LNCAP (cell line): ENCODE data around the gene RNASE1.

Source experiments
- CTCF ChIP-seq: fragments of 450-650 bp; IDR thresholded peaks from 2 replicates; pipeline ENCODE4 v1.5.1; 2017; ENCODE audit warnings: mild to moderate bottlenecking

RNASE1 gene

GRCh38 chr14:20802341-20803084, at the start of gene RNASE1:
TSS of gene RNASE1 (minus strand) at chr14:20802844. CDS start at chr14:20802068, 776 bp downstream.
- no peak for TF ChIP-seq CTCF

DNA sequence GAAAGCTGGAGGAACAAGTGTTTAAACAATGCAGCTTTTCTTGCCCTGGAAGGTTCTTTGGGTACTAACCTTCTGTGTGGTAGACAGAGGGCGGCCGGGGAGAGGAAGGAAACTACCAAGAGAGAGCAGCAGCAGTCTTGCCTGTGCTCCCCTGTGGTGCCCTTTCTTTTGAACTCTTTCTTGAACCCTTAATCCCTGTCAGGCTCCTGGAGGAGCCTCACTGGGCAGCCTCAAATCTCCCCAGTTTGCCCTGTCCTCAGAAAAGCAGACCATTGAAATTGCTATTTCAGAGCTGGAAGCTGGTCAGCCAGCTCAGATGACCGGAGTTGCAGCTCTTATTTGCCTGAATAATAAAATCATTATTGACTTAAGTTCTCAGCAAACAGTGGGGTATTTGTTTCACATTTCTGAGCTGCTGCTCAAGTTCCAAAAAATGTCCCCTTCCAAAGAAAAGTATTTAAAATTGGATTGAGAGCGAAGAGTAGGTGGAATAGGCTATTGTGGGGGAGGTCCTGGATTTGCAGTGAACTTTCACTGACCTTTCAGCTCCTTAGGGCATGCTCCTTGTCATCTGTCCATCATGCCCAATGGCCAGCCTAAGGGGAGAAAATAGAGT, 46.4 kb upstream of the RNASE1 start:
- no peak for TF ChIP-seq CTCF

DNA sequence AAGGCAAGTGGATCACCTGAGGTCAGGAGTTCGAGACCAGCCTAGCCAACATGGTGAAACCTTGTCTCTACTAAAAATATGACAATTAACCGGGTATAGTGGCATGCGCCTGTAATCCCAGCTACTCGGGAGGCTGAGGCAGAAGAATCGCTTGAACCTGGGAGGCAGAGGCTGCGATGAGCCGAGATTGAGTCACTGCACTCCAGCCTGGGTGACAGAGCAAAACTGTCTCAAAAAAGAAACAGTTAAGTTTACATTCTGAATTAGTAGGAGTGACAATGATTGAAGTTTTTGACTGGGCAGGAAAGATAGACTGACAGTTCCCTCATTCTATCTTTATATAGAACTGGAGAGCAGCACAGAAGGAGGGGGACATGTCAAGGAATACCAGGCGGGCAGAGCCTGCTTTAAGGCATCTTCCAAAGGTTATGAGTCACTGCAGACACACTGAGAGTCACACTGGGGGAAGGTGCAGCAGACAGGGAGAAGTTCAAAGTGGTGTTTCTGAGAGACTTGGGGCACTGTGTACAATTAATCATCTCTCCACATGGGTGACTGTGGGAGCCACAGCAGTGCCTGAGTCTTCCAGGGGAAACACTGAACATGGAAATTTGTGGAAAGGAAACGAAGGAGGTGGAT, 45.8 kb upstream of the RNASE1 start:
- TF ChIP-seq CTCF: no peak

DNA sequence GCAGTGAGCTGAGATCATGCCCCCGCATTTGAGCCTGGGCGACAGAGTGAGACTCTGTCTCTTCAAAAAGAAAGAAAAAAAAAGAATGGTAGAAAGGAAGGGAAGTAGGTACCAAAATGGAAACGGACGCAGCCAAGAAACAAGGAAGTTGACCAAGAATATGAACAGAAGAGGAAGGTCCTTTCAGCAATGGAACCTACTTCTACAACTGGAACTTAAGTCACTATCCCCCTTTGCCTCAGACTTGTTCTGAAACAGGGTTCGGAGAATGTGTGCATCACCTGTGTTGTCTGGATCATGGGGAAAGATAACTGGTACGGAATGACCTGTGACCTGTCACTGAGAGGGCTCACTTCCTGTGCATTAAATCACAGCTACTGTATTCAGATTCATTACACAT, 43.9 kb upstream of the RNASE1 start:
- no peak for TF ChIP-seq CTCF

DNA sequence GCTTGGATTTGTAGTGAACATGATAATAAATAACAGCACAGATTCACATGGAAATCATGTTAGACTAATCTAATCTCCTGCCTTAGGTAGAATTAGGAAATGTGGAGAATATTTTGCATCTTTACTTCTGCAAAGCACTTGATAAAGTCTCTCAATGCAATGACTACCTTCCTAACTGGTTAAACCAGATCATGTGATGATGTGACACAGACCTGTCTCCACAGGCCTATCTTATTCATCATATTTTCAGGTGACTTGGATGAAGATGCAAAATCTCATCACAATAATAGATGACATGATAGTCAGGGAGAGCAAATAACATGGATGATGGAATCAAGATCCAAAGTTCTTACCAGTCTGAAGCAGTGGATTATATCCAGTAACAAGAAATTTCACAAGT, 38.5 kb upstream of the RNASE1 start:
- TF ChIP-seq CTCF: no peak

DNA sequence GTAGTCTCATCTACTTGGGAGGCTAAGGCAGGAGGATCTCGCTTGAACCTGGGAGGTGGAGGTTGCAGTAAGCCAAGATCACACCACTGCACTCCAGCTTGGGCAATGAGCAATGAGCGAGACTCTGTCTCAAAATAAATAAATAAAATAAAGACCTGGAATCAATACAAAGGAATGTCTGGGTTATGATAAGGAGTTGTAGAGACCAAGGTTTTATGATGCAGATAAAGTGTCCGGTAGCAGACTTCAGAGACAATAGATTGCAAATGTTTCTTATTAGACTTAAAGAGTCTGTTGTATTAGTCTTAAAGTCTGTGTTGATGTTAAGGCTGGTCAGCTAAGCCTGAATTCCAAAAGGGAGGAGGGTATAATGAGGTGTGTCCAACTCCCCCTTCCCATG, 35.2 kb upstream of the RNASE1 start:
- TF ChIP-seq CTCF: no peak

DNA sequence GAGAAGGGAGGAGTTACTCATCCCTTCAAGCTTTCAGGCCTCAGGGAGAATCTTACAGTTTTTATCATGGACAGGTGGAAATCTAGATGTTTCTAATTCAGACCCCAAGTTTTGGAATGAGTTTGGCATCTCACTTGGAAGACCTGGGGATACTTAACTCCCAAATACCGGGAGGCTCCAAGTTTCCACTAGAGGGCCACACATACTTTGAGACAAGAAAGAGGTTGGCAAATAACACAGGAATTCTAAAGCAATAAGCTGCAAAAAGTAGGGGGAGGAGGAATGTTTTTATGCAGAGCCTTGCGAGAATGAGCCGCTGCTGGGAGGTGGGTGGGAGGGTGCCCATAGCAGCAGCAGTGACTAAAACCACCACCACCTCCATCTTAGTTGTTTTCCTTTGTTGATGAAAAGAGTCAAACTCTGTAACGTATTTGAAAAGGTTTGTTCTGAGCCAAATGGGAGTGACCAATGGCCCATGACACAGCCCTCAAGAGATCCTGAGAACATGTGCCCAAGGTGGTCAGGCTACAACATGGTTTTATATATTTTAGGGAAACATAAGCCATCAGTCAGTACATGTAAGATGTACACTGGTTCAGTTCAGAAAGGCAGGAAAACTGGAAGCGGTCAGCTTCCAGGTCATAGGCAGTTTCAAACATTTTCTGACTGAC, 34.2 kb upstream of the RNASE1 start:
- peak; percentile 73 for TF ChIP-seq CTCF
